Activated B cell treated with CpG ODN at 0.5 μM for 24 hours (primary cell): ENCODE results near the gene PRKX. TPM values are rescaled to one million over a fixed set of nuclear protein-coding genes. Genes with fewer than 3 reads are reported as not detected.
"Not testable (repeated sequence)": the region's sequence is repeated elsewhere in the genome, so short reads cannot be mapped to it uniquely, and the experiment has no call there.

Experiments
- ATAC-seq: fragments of 200-7000 bp; cut with Tn5 transposase; one replicate; pipeline ENCODE4 v1.10.0; 2021; ENCODE audit warnings: low read depth, mild to moderate bottlenecking, moderate library complexity
- CTCF ChIA-PET: fragments of 350-600 bp; sonication (Branson Sonifier 250); formaldehyde crosslinking; loops from one replicate; lab custom pipeline; 2021; ENCODE audit warnings: antibody characterized with exemption; lab: Charles Lee
- POLR2A ChIA-PET: fragments of 350-600 bp; sonication (Branson Sonifier 250); formaldehyde crosslinking; loops from one replicate; lab custom pipeline; 2021; ENCODE audit warnings: antibody characterized with exemption; lab: Charles Lee
- DNase-seq: peaks from one replicate; pipeline ENCODE4 v3.0.0; 2022
- H3K27ac Mint-ChIP-seq: one replicate; pipeline ENCODE4 v1.8.0; 2020; ENCODE audit warnings: mixed read lengths
- H3K27me3 Mint-ChIP-seq: one replicate; pipeline ENCODE4 v1.8.0; 2021; ENCODE audit warnings: mixed read lengths
- H3K36me3 Mint-ChIP-seq: one replicate; pipeline ENCODE4 v1.8.0; 2021; ENCODE audit warnings: low read depth, mixed read lengths
- H3K4me1 Mint-ChIP-seq: one replicate; pipeline ENCODE4 v1.8.0; 2021; ENCODE audit warnings: mixed read lengths
- H3K4me3 Mint-ChIP-seq: one replicate; pipeline ENCODE4 v1.8.0; 2020; ENCODE audit warnings: mild to moderate bottlenecking, mixed read lengths
- H3K9me3 Mint-ChIP-seq: one replicate; pipeline ENCODE4 v1.8.0; 2020; ENCODE audit warnings: mixed read lengths
- CTCF ChIP-seq: fragments of 200-600 bp; IDR thresholded peaks from one replicate; pipeline ENCODE4 v1.8.0; 2022; ENCODE audit warnings: antibody characterized with exemption, mild to moderate bottlenecking
- intact Hi-C: fragments of 100-400 bp; cut with micrococcal nuclease; formaldehyde crosslinking; loops from one replicate; pipeline ENCODE4 v1.15.1; 2024
- total RNA-seq: library from RNA; stranded (reverse); gene quantifications from 2 replicates; pipeline ENCODE4 v1.2.3, GENCODE V29; 2022

The PRKX gene
- total RNA-seq, 1 donor from 2014 or later = 23.9 TPM

- ChIA-PET POLR2A (no interaction called here), CTCF (no interaction called here)
- Mint-ChIP-seq H3K27ac (no peak overlapping the region), H3K4me1 (no peaks in the 10 kb centered on the region), H3K27me3 (no peaks in the 10 kb centered on the region), H3K36me3 (peaks cover 15% of the 10 kb centered on the region), H3K9me3 (no peaks in the 10 kb centered on the region), H3K4me3 (no peak overlapping the region)
- intact Hi-C loops = loop anchor here (5.0 kb wide), 1 partner anchor 59 kb away; the partner anchor contains the start of gene PRKX
- no peak for TF ChIP-seq CTCF
- no peak for ATAC-seq
- DNase-seq = no peak
Observed at GRCh38 chrX:3653111-3653510, 60.3 kb downstream of the PRKX start.

GRCh38 chrX:3651277-3651676 is 62.2 kb downstream of the PRKX start:
- Mint-ChIP-seq H3K36me3 (peaks cover 20% of the 10 kb centered on the region), H3K4me1 (no peaks in the 10 kb centered on the region), H3K27me3 (no peaks in the 10 kb centered on the region), H3K9me3 (no peaks in the 10 kb centered on the region), H3K27ac (no peak overlapping the region), H3K4me3 (no peak overlapping the region)
- intact Hi-C loops = loop anchor here (1.0 to 5.0 kb wide), 3 partner anchors 61 to 161 kb away; partner anchors contain the start of gene PRKX
- ChIA-PET POLR2A (no interaction called here), CTCF (interaction anchor here (1.0 to 1.6 kb wide), 4 partner anchors 64 to 162 kb away, joined by 3 to 18 read pairs (median 6); no protein-coding TSS in a partner anchor)
- ATAC-seq (no peak), DNase-seq (no peak)
- no peak for TF ChIP-seq CTCF

GRCh38 chrX:3648084-3648483 is 65.4 kb downstream of the PRKX start:
- Mint-ChIP-seq H3K9me3 (no peaks in the 10 kb centered on the region), H3K27me3 (no peaks in the 10 kb centered on the region), H3K36me3 (peaks cover 39% of the 10 kb centered on the region), H3K27ac (no peak overlapping the region), H3K4me1 (no peaks in the 10 kb centered on the region), H3K4me3 (no peak overlapping the region)
- no peak for TF ChIP-seq CTCF
- intact Hi-C loops = no loop called here
- no peak for ATAC-seq
- no peak for DNase-seq
- ChIA-PET POLR2A (interaction anchor here (1.4 kb wide), 1 partner anchor 52 kb away, joined by 5 read pairs; no protein-coding TSS in a partner anchor), CTCF (no interaction called here)

- H3K4me1 Mint-ChIP-seq, DNase-seq, H3K27ac Mint-ChIP-seq, ATAC-seq, H3K4me3 Mint-ChIP-seq, H3K9me3 Mint-ChIP-seq, CTCF ChIA-PET, intact Hi-C loops, H3K27me3 Mint-ChIP-seq, POLR2A ChIA-PET: not testable (repeated sequence)
- peaks cover 31% of the 10 kb centered on the region for H3K36me3 Mint-ChIP-seq
Observed at GRCh38 chrX:3639858-3640631, 73.4 kb downstream of the PRKX start.

GRCh38 chrX:3639236-3639635 is 74.2 kb downstream of the PRKX start:
- Mint-ChIP-seq H3K27ac (no peak overlapping the region), H3K9me3 (no peaks in the 10 kb centered on the region), H3K4me3 (no peak overlapping the region), H3K4me1 (no peaks in the 10 kb centered on the region), H3K27me3 (no peaks in the 10 kb centered on the region), H3K36me3 (peaks cover 23% of the 10 kb centered on the region)
- ATAC-seq (no peak), DNase-seq (no peak)
- POLR2A ChIA-PET = no interaction called here
- intact Hi-C loops = no loop called here
- TF ChIP-seq CTCF = no peak
- CTCF ChIA-PET = no interaction called here
